ENCODE measurements around the gene NDUFA13.
A peak's percentile ranks its signal among the peaks of the same experiment; 100 is the strongest.
"Not testable (repeated sequence)": the region's sequence is repeated elsewhere in the genome, so short reads cannot be mapped to it uniquely, and the experiment has no call there.

The NDUFA13 gene

DNA sequence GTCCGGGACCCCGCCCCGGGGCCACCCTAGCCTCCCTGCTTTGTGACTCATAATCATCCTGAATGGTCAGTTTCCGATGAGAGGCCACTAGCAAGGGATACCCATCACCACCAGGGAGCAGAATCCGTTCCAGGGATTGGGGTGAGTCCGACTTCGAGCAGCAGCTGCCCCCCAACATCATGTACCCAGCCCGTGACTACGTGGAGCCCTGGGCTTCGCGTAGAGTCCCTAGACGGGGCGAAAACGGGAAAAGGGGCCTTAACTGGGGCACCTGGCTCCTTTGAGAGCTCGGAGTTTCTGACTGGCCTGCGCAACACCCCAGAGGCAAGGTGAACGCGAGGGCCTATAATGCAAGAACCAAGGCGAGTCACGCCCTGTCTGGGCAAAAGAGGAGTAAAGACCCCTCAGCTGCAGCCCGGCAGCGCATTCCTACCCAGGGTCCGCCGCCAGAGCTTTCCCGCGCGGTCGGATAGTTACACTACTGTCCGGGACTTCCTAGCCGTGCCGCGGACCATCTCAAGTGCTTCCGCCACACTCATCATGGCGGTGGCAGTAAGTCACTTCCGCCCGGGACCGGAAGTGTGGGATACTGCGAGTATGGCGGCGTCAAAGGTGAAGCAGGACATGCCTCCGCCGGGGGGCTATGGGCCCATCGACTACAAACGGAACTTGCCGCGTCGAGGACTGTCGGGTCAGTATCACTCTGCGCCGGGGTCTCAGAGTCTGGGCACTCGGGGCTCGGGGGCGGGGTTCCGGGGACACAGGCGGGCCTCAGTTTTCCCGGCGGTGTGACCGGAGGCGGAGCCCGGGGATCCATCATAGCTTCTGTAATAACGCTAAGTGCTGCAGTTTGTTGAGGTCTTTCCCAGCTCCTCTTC lies at the start of gene NDUFA13:
Gene NDUFA13, plus strand, starts transcription at position 584 of the 878 bp plus-strand sequence. Its CDS starts 14 bp downstream, at position 598.
- H2AFZ ChIP-seq (ENCODE audit: low read length, unreplicated experiment): peak within 1 kb of the TSS; percentile 85
- no peaks in the 10 kb centered on the region for H3K27me3 ChIP-seq (ENCODE audit: insufficient read depth, low read length)

DNA sequence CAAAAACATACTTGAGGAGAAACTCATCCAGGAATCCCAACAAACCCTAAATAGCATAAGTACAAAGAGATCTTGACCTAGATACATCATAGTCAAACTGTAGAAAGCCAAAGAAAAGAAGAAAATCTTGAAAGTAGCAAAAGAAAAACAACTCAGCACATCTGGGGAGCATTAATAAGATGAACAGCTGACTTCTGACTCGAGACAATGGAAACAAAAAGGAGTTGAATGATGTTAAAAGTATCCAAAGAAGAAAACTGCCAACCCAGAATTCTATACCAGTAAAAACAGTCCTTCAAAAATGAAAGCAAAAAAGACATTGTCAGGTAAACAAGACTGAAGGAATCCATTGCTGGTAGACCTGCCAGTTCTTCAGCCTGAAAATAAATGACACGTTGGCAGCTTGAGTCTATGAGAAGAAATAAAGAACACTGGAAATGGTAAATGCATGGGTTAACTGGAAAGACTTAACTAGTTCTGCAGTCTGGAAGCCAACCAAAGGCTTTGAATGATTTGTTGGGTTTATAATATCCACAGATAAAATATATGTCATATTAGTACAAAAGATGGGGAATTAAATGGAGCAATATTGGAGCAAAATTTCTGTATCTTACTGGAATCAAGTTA lies 47.5 kb upstream of the NDUFA13 start:
- peaks cover 10% of the 10 kb centered on the region for H3K4me1 ChIP-seq (ENCODE audit: control insufficient read depth, insufficient read depth, low read length, unreplicated experiment)
- H3K79me2 ChIP-seq (ENCODE audit: control insufficient read depth, insufficient read depth, low read length, unreplicated experiment): peaks cover 43% of the 10 kb centered on the region
- no peaks in the 10 kb centered on the region for H3K27me3 ChIP-seq (ENCODE audit: insufficient read depth, low read length)
- peaks cover 34% of the 10 kb centered on the region for H3K36me3 ChIP-seq (ENCODE audit: insufficient read depth, low read length)
- no peak overlapping the region for H3K4me3 ChIP-seq (ENCODE audit: low read depth, low read length)
- H2AFZ ChIP-seq (ENCODE audit: low read length, unreplicated experiment): no peak overlapping the region
- H3K27ac ChIP-seq (ENCODE audit: low read depth, low read length): no peak overlapping the region

More for the DNA sequence above, at the start of gene NDUFA13:
- Histone ChIP-seq H3K4me1 (ENCODE audit: control insufficient read depth, insufficient read depth, low read length, unreplicated experiment) (peaks cover 5% of the 10 kb centered on the region), H3K79me2 (ENCODE audit: control insufficient read depth, insufficient read depth, low read length, unreplicated experiment) (peaks cover 31% of the 10 kb centered on the region), H3K36me3 (ENCODE audit: insufficient read depth, low read length) (no peaks in the 10 kb centered on the region), H3K27ac (ENCODE audit: low read depth, low read length) (peak within 1 kb of the TSS; percentile 47), H3K4me3 (ENCODE audit: low read depth, low read length) (peak within 1 kb of the TSS; percentile 97)

DNA sequence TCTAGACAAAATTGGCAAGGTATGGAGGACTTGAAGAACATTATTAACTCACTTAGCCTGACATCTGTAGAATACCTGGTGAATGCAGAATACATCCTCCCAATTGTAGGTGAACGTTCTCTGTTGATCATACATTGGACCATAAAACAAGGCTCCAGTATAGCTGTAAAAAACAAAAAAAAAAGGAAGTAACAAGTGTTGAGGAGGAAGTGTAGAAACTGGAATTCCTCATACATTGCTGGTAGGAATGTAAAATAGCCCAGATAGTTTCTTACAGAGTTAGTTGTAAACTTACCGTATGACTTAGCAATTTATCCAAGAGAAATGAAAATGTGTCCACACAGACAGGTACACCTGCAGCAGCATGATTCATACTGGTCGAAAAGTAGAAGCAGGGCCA lies 45.4 kb upstream of the NDUFA13 start:
- Histone ChIP-seq H3K79me2 (ENCODE audit: control insufficient read depth, insufficient read depth, low read length, unreplicated experiment) (peaks cover 27% of the 10 kb centered on the region), H3K27ac (ENCODE audit: low read depth, low read length) (no peak overlapping the region), H2AFZ (ENCODE audit: low read length, unreplicated experiment) (no peak overlapping the region), H3K4me3 (ENCODE audit: low read depth, low read length) (no peak overlapping the region), H3K27me3 (ENCODE audit: insufficient read depth, low read length) (no peaks in the 10 kb centered on the region), H3K4me1 (ENCODE audit: control insufficient read depth, insufficient read depth, low read length, unreplicated experiment) (no peaks in the 10 kb centered on the region), H3K36me3 (ENCODE audit: insufficient read depth, low read length) (peaks cover 33% of the 10 kb centered on the region)

DNA sequence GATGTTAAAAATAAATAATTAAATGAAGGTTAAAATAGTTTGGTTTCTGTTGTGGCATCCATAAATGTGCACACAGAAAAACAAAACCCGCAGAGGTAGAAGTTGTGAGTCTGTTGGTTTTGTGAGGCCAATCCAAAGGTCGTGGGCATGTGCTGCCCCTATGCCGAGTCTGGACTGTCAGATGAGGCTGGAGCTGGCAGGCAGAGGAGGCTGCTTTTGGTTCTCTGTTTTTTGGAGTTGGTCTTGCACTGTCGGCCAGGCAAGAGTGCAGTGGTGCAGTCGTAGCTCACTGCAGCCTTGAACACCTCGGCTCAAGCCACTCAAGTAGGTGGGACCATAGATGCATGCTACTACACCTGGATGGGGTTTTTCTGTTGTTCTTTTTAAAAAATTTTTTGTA lies 44.3 kb upstream of the NDUFA13 start:
- Histone ChIP-seq H3K27me3 (ENCODE audit: insufficient read depth, low read length) (no peaks in the 10 kb centered on the region), H3K4me1 (ENCODE audit: control insufficient read depth, insufficient read depth, low read length, unreplicated experiment) (no peaks in the 10 kb centered on the region), H3K36me3 (ENCODE audit: insufficient read depth, low read length) (peaks cover 22% of the 10 kb centered on the region), H3K4me3 (ENCODE audit: low read depth, low read length) (no peak overlapping the region), H3K79me2 (ENCODE audit: control insufficient read depth, insufficient read depth, low read length, unreplicated experiment) (peaks cover 33% of the 10 kb centered on the region), H2AFZ (ENCODE audit: low read length, unreplicated experiment) (no peak overlapping the region), H3K27ac (ENCODE audit: low read depth, low read length) (no peak overlapping the region)

DNA sequence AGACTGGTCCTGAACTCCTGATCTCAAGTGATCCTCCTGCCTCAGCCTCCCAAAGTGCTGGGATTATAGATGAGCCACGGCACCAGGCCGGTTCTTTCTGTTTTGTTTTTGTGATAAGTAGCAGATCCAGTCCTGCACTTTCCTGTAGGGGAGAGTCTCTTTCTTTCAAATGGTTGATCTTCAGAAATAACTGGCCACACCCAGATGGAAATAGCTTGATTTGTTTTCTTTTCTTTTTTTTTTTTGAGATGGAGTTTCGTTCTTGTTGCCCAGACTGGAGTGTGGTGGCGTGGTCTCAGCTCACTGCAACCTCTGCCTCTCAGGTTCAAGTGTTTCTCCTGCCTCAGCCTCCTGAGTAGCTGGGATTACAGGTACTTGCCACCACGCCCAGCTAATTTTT lies 43.9 kb upstream of the NDUFA13 start:
- not testable (repeated sequence) for H3K4me1 ChIP-seq (ENCODE audit: control insufficient read depth, insufficient read depth, low read length, unreplicated experiment); H3K4me3 ChIP-seq (ENCODE audit: low read depth, low read length); H2AFZ ChIP-seq (ENCODE audit: low read length, unreplicated experiment); H3K27me3 ChIP-seq (ENCODE audit: insufficient read depth, low read length); H3K27ac ChIP-seq (ENCODE audit: low read depth, low read length)
- Histone ChIP-seq H3K79me2 (ENCODE audit: control insufficient read depth, insufficient read depth, low read length, unreplicated experiment) (peaks cover 33% of the 10 kb centered on the region), H3K36me3 (ENCODE audit: insufficient read depth, low read length) (peaks cover 20% of the 10 kb centered on the region)

DNA sequence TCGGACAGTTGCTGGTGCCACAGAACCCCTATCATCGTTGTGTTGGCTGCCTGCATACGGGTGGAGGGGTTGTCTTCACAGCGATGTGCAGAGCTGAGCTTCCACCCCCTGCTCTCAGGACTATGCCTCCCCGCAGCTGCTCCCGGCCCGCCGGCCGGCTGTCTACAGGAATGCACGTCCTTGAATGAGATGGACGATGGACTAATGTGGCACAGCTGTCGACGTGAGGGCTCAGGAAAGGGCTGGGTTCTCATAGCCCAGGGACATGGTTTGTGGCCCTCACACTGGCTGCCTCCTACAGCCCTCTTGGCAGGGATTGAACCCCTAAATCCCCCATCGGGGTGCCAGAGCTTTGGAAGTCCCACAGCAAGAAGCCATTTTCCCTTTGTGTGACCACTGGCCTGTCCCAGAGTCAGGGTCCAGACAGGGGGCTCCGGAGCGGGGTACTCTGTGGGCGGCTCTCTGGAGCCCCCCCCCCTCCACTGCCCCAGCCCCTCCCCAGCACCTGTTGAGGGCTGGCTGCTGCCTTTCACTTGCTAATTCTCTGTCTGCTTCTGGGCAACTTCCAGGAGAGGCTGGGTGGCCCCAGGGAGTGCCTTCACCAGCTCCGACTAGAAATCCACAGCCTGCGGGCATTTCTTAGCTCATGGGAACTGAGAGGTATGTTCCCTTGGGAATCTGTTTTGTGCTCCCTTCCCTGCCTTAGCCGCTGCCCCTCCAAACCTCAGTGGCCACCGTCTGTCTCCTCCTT lies 40.8 kb upstream of the NDUFA13 start:
- peaks cover 35% of the 10 kb centered on the region for H3K79me2 ChIP-seq (ENCODE audit: control insufficient read depth, insufficient read depth, low read length, unreplicated experiment)

DNA sequence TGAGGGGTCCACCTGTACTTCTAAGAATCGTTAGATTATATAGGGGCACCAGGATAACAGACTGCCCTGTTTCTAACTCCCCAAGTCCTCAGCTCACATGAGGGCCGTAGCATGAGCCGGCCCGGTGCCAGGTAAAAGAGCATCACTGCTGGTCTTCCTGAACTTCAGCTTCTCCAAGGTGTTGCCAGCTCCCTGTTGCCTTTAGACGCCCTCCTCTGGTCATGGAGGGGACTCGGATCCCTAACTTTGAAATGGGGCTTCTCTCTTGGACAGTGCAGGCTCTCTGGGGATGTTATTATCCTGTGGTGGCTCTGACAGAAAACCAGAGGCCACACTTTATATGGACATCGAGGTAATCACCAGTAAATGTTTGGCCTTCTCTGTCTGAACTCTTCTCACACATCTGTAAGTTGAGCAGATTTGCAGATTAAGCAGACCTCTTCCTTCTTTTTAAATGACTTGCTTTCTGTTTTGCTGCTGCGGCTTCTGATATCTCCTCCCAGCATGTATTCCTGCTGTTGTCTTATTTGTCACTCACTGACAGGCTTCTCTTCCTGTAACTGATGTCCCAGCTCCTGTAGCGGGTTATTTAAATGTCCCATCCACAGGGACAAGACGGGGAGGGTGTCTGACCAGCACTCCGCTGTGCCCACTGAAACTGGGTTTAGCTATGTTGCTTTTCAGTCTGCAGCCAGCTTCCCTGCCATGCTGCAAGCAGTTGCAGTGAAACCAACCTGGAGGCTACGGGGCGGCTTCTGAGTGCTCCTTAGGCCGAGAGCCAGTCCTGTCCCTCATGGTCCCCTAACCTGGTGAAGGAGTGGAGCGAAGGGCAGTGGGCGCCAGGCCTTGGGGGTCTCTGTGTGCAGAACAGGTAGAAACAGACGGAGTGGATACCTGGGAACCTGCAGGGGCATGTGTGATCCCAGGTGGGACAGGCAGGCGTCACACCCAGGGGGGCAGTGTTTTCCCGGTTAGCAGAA lies 39.9 kb upstream of the NDUFA13 start:
- peaks cover 34% of the 10 kb centered on the region for H3K79me2 ChIP-seq (ENCODE audit: control insufficient read depth, insufficient read depth, low read length, unreplicated experiment)
- H3K4me3 ChIP-seq (ENCODE audit: low read depth, low read length): no peak overlapping the region
- no peak overlapping the region for H3K27ac ChIP-seq (ENCODE audit: low read depth, low read length)
- no peaks in the 10 kb centered on the region for H3K36me3 ChIP-seq (ENCODE audit: insufficient read depth, low read length)
- peaks cover 3% of the 10 kb centered on the region for H3K4me1 ChIP-seq (ENCODE audit: control insufficient read depth, insufficient read depth, low read length, unreplicated experiment)
- H2AFZ ChIP-seq (ENCODE audit: low read length, unreplicated experiment): no peak overlapping the region
- no peaks in the 10 kb centered on the region for H3K27me3 ChIP-seq (ENCODE audit: insufficient read depth, low read length)

More for the DNA sequence above, 40.8 kb upstream of the NDUFA13 start:
- H3K4me3 ChIP-seq (ENCODE audit: low read depth, low read length): no peak overlapping the region
- peaks cover 3% of the 10 kb centered on the region for H3K4me1 ChIP-seq (ENCODE audit: control insufficient read depth, insufficient read depth, low read length, unreplicated experiment)
- H3K36me3 ChIP-seq (ENCODE audit: insufficient read depth, low read length): no peaks in the 10 kb centered on the region
- no peaks in the 10 kb centered on the region for H3K27me3 ChIP-seq (ENCODE audit: insufficient read depth, low read length)
- H3K27ac ChIP-seq (ENCODE audit: low read depth, low read length): no peak overlapping the region
- no peak overlapping the region for H2AFZ ChIP-seq (ENCODE audit: low read length, unreplicated experiment)

DNA sequence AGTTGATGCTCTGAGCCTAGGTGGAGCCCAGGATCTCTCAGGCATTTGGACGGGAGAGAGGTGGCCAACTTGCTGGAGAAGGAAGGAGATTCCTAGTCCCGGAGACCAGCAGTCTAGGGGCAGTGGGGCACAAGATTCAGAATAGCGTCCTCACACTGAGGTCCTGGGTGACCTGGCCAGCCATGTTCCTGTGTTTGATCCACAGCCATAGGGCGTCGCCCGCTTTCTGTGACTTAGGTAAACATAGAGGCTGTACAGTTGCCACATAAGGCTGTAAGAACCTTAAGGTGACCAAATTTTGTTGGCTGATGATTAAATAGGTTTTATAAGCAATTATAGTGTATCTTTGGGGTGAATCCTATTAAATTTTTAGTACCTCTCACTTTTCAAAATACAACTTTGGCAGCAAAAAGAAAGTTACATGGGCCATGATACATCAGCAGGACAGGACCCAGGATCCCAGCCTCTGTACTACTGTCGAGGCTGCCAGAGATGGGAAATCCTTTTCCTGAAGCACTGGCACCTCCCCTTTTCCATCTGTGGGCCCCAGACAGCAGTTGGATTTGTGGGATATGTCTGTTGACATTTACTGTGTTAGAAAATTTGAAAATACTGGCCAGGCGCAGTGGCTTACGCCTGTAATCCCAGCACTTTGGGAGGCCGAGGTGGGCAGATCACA lies 38.2 kb upstream of the NDUFA13 start:
- Histone ChIP-seq H3K27me3 (ENCODE audit: insufficient read depth, low read length) (no peaks in the 10 kb centered on the region), H3K36me3 (ENCODE audit: insufficient read depth, low read length) (no peaks in the 10 kb centered on the region), H3K27ac (ENCODE audit: low read depth, low read length) (no peak overlapping the region), H3K4me1 (ENCODE audit: control insufficient read depth, insufficient read depth, low read length, unreplicated experiment) (peaks cover 3% of the 10 kb centered on the region), H3K79me2 (ENCODE audit: control insufficient read depth, insufficient read depth, low read length, unreplicated experiment) (peaks cover 36% of the 10 kb centered on the region), H2AFZ (ENCODE audit: low read length, unreplicated experiment) (no peak overlapping the region), H3K4me3 (ENCODE audit: low read depth, low read length) (no peak overlapping the region)

DNA sequence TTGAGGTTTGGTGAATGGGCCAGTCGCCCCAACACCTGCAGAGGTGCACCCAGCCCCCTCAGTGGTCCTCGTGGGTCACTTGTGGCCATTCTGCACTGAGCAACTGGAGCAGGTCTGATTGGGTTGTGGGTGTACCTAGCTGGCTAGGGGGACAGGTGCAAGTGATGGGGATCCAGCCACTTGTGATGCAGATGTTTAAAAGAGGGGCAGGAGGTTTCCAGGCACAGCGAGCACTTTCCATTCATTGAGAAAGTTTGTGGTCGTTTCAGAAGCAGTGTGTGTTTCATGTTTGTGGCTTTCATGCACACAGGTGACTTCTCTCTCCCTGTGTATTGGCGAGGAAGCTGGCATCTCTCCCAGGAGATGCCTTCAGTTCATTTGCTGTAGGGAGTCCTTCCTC lies 35.3 kb upstream of the NDUFA13 start:
- Histone ChIP-seq H3K4me3 (ENCODE audit: low read depth, low read length) (no peak overlapping the region), H3K4me1 (ENCODE audit: control insufficient read depth, insufficient read depth, low read length, unreplicated experiment) (peaks cover 14% of the 10 kb centered on the region), H3K27ac (ENCODE audit: low read depth, low read length) (no peak overlapping the region), H3K27me3 (ENCODE audit: insufficient read depth, low read length) (no peaks in the 10 kb centered on the region), H3K36me3 (ENCODE audit: insufficient read depth, low read length) (no peaks in the 10 kb centered on the region), H3K79me2 (ENCODE audit: control insufficient read depth, insufficient read depth, low read length, unreplicated experiment) (peaks cover 35% of the 10 kb centered on the region), H2AFZ (ENCODE audit: low read length, unreplicated experiment) (no peak overlapping the region)

Measured in ACC112 (cell line).